HepG2 (cell line): ENCODE data around the gene SLC7A11. TPM values are rescaled to one million over a fixed set of nuclear protein-coding genes. Genes with fewer than 3 reads are reported as not detected.
A peak's percentile ranks its signal among the peaks of the same experiment; 100 is the strongest.

ENCODE experiments used
- CEBPG ChIP-seq: IDR thresholded peaks from 2 replicates; pipeline ENCODE4 v1.6.1; 2016
- EZH2 ChIP-seq: conservative IDR thresholded peaks from 2 replicates; pipeline ENCODE4 v1.6.1; 2012; ENCODE audit warnings: mild to moderate bottlenecking, low read depth, low read length, moderate library complexity
- FLYWCH1 ChIP-seq: sonication (generic); formaldehyde crosslinking; IDR thresholded peaks from 2 replicates; pipeline ENCODE4 v1.8.1; 2023; ENCODE audit warnings: mild to moderate bottlenecking, missing genetic modification reagents
- FOSL2 ChIP-seq: sonication (generic); formaldehyde crosslinking; IDR thresholded peaks from 2 replicates; pipeline ENCODE4 v1.4.0; 2020; ENCODE audit warnings: missing genetic modification reagents
- FOXA3 ChIP-seq: IDR thresholded peaks from 2 replicates; pipeline ENCODE4 v1.6.1; 2016; ENCODE audit warnings: missing genetic modification reagents, missing compliant biosample characterization
- HOXA9 ChIP-seq: sonication (generic); formaldehyde crosslinking; IDR thresholded peaks from 2 replicates; pipeline ENCODE4 v1.8.1; 2022; ENCODE audit warnings: missing genetic modification reagents, mild to moderate bottlenecking, moderate library complexity, borderline replicate concordance
- MAFG ChIP-seq: sonication (generic); formaldehyde crosslinking; IDR thresholded peaks from 2 replicates; pipeline ENCODE4 v1.5.1; 2020; ENCODE audit warnings: mild to moderate bottlenecking, missing genetic modification reagents
- MAZ ChIP-seq, 2 experiments: sonication (generic) in 1 of 2; formaldehyde crosslinking in 1 of 2; IDR thresholded peaks; 2 replicates each; pipeline versions ENCODE4 v1.5.0 to v1.6.1; 2012 to 2020; ENCODE audit warnings: low read depth in 2 of 2, mild to moderate bottlenecking in 2 of 2, borderline replicate concordance in 1 of 2, improper control_type of control experiment in 1 of 2, low read length in 1 of 2, missing genetic modification reagents in 1 of 2, moderate library complexity in 1 of 2
- PLRG1 ChIP-seq: fragments of 450-650 bp; conservative IDR thresholded peaks from 2 replicates; pipeline ENCODE4 v1.6.1; 2016
- RBFOX2 ChIP-seq: fragments of 200-400 bp; formaldehyde crosslinking; IDR thresholded peaks from 2 replicates; pipeline ENCODE4 v1.6.1; 2017; ENCODE audit warnings: low read depth, mild to moderate bottlenecking, low read length
- ZBTB20 ChIP-seq: sonication (generic); formaldehyde crosslinking; IDR thresholded peaks from 2 replicates; pipeline ENCODE4 v1.8.1; 2023; ENCODE audit warnings: missing genetic modification reagents, low read depth, mild to moderate bottlenecking, borderline replicate concordance
- ZFP37 ChIP-seq: sonication (generic); formaldehyde crosslinking; IDR thresholded peaks from 2 replicates; pipeline ENCODE4 v1.4.0; 2020; ENCODE audit warnings: missing genetic modification reagents, borderline replicate concordance
- ZNF337 ChIP-seq: sonication (generic); formaldehyde crosslinking; IDR thresholded peaks from 2 replicates; pipeline ENCODE4 v1.5.1; 2020; ENCODE audit warnings: missing genetic modification reagents, low read depth, mild to moderate bottlenecking, borderline replicate concordance
- ZNF614 ChIP-seq: IDR thresholded peaks from 2 replicates; pipeline ENCODE4 v1.6.1; 2018; ENCODE audit warnings: missing biosample characterization, missing genetic modification reagents, inconsistent platforms, borderline replicate concordance
- ZNF768 ChIP-seq: sonication (generic); formaldehyde crosslinking; IDR thresholded peaks from 2 replicates; pipeline ENCODE4 v1.4.0; 2020; ENCODE audit warnings: missing genetic modification reagents
- polyA plus RNA-seq, 8 experiments: library from polyadenylated mRNA; depleted of rRNA in 3 of 8; stranded (reverse) in 7 of 8; unstranded in 1 of 8; fragments of >200 nt; fragmentation: Illumina TruSeq in 4 of 8; extraction: Trizol in 4 of 8; gene quantifications; 2 replicates each; pipeline versions ENCODE4 v1.2.1 to v1.2.3, GENCODE V29; 2011 to 2016; ENCODE audit warnings: low read depth in 4 of 8, missing spikeins in 1 of 8, mixed read lengths in 1 of 8; ENCODE audit not compliant: insufficient read depth in 1 of 8
- total RNA-seq, 5 experiments: library from RNA; depleted of rRNA; stranded (reverse); fragments of >200 nt; fragmentation: Illumina TruSeq; extraction: Trizol; gene quantifications; 2 replicates each; pipeline ENCODE4 v1.2.3, GENCODE V29; 2016; ENCODE audit warnings: low read depth in 1 of 5
- TF ChIP-seq, protein P1 (sequence below): IDR thresholded peaks from 2 replicates; pipeline ENCODE4 v1.4.0; 2020; ENCODE audit warnings: mild to moderate bottlenecking, missing genetic modification reagents
- TF ChIP-seq, protein P2 (sequence below): sonication (generic); formaldehyde crosslinking; IDR thresholded peaks from 2 replicates; pipeline ENCODE4 v1.4.0; 2020; ENCODE audit warnings: missing genetic modification reagents
- TF ChIP-seq, protein P3 (sequence below): sonication (generic); formaldehyde crosslinking; IDR thresholded peaks from 2 replicates; pipeline ENCODE4 v1.4.0; 2020; ENCODE audit warnings: missing genetic modification reagents
- TF ChIP-seq, protein P4 (sequence below): sonication (generic); formaldehyde crosslinking; IDR thresholded peaks from 2 replicates; pipeline ENCODE4 v1.4.0; 2020; ENCODE audit warnings: missing genetic modification reagents, borderline replicate concordance

SLC7A11 gene
- total and polyA plus RNA-seq, 2 of the 13 experiments (the other 11 are each of a cell fraction or from before 2014, with no cell fraction given), result 15.7 to 17.5 TPM

DNA sequence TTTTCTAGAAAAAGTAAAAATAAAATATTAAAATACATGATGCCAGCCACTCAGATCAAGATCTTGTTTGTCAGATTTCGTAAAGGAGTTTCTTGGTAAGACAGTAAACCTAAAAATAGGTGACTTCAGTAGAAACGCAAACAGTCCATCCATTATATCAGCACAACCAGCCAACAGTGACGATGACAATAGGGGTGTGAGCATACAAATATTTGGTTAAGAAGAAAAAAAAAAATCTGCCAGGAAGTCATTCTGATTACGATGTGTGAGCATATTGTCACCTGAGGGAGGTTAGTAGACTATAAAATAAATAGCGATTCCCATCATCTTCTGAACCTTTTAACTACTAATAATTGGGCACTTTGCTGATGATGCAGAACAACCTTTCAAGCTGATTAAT, 37.6 kb downstream of the SLC7A11 start (continued):
- TF ChIP-seq MAZ (IDR thresholded peaks at IDR 0.05; ENCODE audit: borderline replicate concordance, low read depth, low read length) (no peak), MAZ (CRISPR knock-in tag; IDR thresholded peaks at IDR 0.05; ENCODE audit: low read depth) (no peak), ZBTB20 (CRISPR knock-in tag) (no peak), CEBPG (CRISPR knock-in tag) (no peak), ZNF768 (no peak), FOSL2 (CRISPR knock-in tag) (0 out of 2 replicates have a peak, but pooled peaks have one; percentile 6), EZH2 (no peak), FLYWCH1 (CRISPR knock-in tag) (no peak), HOXA9 (CRISPR knock-in tag) (no peak), PLRG1 (no peak), ZNF614 (no peak), ZNF337 (CRISPR knock-in tag) (no peak), ZFP37 (no peak), RBFOX2 (0 out of 2 replicates have a peak, but pooled peaks have one; percentile 15), MAFG (no peak), FOXA3 (CRISPR knock-in tag) (no peak)
- TF ChIP-seq, protein P1, sequence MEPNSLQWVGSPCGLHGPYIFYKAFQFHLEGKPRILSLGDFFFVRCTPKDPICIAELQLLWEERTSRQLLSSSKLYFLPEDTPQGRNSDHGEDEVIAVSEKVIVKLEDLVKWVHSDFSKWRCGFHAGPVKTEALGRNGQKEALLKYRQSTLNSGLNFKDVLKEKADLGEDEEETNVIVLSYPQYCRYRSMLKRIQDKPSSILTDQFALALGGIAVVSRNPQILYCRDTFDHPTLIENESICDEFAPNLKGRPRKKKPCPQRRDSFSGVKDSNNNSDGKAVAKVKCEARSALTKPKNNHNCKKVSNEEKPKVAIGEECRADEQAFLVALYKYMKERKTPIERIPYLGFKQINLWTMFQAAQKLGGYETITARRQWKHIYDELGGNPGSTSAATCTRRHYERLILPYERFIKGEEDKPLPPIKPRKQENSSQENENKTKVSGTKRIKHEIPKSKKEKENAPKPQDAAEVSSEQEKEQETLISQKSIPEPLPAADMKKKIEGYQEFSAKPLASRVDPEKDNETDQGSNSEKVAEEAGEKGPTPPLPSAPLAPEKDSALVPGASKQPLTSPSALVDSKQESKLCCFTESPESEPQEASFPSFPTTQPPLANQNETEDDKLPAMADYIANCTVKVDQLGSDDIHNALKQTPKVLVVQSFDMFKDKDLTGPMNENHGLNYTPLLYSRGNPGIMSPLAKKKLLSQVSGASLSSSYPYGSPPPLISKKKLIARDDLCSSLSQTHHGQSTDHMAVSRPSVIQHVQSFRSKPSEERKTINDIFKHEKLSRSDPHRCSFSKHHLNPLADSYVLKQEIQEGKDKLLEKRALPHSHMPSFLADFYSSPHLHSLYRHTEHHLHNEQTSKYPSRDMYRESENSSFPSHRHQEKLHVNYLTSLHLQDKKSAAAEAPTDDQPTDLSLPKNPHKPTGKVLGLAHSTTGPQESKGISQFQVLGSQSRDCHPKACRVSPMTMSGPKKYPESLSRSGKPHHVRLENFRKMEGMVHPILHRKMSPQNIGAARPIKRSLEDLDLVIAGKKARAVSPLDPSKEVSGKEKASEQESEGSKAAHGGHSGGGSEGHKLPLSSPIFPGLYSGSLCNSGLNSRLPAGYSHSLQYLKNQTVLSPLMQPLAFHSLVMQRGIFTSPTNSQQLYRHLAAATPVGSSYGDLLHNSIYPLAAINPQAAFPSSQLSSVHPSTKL (CRISPR knock-in tag), result peak; percentile 21; the same call in 1 of the 2 replicates
- TF ChIP-seq, protein P2, sequence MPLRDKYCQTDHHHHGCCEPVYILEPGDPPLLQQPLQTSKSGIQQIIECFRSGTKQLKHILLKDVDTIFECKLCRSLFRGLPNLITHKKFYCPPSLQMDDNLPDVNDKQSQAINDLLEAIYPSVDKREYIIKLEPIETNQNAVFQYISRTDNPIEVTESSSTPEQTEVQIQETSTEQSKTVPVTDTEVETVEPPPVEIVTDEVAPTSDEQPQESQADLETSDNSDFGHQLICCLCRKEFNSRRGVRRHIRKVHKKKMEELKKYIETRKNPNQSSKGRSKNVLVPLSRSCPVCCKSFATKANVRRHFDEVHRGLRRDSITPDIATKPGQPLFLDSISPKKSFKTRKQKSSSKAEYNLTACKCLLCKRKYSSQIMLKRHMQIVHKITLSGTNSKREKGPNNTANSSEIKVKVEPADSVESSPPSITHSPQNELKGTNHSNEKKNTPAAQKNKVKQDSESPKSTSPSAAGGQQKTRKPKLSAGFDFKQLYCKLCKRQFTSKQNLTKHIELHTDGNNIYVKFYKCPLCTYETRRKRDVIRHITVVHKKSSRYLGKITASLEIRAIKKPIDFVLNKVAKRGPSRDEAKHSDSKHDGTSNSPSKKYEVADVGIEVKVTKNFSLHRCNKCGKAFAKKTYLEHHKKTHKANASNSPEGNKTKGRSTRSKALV (CRISPR knock-in tag), result no peak
- TF ChIP-seq, protein P3, sequence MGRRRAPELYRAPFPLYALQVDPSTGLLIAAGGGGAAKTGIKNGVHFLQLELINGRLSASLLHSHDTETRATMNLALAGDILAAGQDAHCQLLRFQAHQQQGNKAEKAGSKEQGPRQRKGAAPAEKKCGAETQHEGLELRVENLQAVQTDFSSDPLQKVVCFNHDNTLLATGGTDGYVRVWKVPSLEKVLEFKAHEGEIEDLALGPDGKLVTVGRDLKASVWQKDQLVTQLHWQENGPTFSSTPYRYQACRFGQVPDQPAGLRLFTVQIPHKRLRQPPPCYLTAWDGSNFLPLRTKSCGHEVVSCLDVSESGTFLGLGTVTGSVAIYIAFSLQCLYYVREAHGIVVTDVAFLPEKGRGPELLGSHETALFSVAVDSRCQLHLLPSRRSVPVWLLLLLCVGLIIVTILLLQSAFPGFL (CRISPR knock-in tag), result no peak
- TF ChIP-seq, protein P4, sequence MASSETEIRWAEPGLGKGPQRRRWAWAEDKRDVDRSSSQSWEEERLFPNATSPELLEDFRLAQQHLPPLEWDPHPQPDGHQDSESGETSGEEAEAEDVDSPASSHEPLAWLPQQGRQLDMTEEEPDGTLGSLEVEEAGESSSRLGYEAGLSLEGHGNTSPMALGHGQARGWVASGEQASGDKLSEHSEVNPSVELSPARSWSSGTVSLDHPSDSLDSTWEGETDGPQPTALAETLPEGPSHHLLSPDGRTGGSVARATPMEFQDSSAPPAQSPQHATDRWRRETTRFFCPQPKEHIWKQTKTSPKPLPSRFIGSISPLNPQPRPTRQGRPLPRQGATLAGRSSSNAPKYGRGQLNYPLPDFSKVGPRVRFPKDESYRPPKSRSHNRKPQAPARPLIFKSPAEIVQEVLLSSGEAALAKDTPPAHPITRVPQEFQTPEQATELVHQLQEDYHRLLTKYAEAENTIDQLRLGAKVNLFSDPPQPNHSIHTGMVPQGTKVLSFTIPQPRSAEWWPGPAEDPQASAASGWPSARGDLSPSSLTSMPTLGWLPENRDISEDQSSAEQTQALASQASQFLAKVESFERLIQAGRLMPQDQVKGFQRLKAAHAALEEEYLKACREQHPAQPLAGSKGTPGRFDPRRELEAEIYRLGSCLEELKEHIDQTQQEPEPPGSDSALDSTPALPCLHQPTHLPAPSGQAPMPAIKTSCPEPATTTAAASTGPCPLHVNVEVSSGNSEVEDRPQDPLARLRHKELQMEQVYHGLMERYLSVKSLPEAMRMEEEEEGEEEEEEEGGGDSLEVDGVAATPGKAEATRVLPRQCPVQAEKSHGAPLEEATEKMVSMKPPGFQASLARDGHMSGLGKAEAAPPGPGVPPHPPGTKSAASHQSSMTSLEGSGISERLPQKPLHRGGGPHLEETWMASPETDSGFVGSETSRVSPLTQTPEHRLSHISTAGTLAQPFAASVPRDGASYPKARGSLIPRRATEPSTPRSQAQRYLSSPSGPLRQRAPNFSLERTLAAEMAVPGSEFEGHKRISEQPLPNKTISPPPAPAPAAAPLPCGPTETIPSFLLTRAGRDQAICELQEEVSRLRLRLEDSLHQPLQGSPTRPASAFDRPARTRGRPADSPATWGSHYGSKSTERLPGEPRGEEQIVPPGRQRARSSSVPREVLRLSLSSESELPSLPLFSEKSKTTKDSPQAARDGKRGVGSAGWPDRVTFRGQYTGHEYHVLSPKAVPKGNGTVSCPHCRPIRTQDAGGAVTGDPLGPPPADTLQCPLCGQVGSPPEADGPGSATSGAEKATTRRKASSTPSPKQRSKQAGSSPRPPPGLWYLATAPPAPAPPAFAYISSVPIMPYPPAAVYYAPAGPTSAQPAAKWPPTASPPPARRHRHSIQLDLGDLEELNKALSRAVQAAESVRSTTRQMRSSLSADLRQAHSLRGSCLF, result no peak
